NCI-H2081 (cell line): ENCODE measurements around the gene UCP3.

Experiments used
- DNase-seq, 2 experiments: peaks; one replicate each; lab custom pipeline; 2025; lab: John Stamatoyannopoulos, UW

The UCP3 gene

DNA sequence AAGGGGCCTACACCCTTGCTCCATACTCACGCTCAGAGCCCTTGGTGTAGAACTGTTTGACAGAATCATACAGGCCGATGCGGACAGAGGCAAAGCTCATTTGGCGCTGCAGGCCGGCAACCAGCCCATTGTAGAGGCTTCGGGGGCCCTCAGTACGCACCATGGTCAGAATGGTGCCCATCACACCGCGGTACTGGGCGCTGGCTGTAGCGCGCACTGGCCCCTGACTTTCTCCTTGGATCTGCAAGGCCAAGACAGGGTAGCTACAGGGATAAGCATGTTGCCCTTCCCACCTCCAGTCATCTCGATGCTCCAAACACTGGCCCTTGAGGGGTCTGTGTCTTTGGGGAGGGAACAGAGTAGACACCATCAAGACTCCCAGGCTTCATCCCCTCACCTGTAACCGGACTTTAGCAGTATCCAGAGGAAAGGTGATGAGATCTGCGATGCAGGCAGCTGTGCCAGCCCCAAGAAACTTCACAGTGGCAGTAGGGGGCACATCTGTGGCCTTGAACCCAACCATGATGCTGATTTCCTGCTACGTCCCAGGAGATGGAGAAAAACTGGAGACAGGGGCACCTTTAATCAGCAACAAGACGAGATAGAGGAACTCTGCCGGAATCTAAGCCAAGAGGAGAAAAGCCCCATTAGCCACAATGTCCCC is 30.9 kb downstream of the UCP3 start:
- no peak for DNase-seq

DNA sequence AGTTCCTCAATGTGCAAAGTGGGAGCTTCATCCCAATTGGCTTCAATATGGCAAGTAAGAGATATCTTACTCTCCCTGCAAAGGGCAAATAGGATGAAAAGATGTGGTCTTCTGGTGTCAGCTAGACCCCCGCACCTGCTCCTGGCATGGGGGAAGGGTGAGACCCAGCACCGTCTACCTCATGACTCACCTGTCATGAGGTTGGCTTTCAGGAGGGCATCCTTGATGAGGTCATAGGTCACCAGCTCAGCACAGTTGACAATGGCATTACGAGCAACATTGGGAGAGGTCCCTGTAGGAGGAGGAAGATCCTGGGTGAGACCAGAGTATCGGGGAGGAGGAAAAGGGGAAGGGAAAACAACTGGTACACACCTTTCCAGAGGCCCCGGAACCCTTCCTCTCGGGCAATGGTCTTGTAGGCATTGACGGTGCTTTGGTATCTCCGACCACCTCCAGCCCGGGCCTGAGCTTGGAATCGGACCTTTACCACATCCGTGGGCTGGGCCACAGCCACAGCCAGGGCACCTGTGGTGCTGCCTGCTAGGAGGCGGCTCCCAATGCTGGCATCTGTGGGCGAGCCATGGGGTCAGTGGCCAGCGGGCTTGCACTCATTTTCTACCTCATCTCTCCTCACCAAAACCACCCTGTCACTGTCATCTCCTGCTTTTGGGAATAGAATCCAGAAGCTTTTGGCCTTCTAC is 32.3 kb downstream of the UCP3 start:
- DNase-seq = no peak

DNA sequence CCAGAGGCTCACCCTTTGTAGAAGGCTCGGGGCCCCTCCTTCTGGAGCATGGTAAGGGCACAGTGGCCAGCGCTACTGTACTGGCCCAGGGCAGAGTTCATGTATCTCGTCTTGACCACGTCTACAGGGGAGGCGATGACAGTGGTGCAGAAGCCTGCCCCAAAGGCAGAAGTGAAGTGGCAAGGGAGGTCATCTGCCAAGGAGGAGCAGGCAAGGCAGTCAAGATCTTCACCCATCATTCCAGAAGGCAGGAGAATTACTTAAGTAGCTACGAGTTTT is 33.5 kb downstream of the UCP3 start:
- no peak for DNase-seq

DNA sequence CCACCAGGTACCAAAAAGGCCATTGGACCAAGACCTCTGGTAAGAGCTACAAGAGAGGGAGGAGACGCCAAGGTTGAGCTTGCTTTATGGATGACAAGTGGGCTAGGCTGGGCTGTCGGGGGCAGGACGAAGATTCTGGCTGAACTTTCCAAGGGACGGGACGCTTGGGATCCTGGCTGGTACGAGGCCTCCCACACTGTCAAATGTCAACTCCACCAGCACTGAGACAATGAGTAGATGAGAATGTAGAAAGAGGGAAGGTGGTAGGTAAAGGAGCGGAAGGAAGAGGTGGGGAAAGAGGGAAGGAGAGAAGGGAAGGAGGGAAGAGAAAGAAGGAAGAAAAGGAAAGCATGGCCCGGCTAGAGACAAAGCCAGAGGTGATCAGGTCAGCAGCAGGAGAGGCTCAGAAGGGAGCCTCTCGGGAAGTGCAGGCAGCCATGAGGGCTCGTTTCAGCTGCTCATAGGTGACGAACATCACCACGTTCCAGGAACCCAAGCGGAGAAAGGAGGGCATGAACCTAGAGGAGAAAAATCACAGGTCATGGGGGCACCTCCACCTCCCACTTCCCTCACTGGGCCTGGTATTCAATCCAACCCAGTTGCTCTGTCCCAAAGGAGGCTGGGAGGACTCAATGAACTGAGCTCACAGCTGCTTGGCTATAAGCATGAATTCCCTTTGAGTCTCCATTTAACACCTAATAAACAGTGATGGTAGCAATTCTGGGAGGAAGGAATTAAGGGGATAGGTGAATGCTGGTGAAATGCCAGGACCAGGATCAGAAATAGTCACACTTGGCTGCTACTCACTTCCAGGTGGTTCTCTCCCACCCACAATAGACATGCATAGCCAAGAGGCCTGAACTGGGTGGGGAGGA is 34.0 kb downstream of the UCP3 start:
- DNase-seq = no peak

DNA sequence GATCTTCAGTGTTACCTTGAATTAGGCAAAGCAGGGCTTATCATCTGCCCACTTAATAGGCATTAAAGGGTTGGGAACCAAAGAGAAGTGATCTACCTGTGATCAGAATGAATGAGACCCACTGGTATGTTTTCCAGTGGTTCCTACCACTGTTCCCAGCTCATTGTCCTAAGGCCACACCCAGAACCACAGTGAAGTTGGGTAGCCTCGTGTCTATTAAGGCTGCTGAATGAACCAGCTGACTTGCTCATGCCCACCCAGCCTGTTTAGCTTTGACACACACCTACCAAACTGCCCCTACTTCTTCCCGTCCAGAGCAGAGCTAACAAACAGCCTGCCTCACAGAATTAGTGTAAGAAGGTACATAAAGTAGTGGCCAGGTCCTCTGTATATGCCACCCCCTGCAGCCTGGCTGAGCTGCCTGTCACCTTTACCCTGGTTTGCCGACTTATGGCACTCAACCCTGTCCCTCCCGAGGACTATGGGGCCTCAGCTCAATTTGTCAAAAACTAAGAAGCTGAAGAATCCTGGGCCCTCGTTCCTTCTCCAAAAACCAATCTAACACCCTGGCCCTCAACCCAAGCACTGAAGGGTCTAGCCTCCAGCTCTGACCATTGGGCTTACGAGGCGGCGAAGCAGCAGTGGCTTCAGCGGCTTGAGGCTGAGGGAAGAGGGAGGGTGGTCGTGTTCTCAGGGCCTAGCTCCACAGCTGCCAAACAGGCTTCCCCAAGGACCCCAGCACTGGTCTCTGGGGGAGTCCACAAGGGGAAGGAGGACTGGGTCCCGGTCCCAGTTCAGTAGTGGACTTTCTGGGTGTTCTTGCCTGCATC is 36.0 kb downstream of the UCP3 start:
- no peak for DNase-seq

DNA sequence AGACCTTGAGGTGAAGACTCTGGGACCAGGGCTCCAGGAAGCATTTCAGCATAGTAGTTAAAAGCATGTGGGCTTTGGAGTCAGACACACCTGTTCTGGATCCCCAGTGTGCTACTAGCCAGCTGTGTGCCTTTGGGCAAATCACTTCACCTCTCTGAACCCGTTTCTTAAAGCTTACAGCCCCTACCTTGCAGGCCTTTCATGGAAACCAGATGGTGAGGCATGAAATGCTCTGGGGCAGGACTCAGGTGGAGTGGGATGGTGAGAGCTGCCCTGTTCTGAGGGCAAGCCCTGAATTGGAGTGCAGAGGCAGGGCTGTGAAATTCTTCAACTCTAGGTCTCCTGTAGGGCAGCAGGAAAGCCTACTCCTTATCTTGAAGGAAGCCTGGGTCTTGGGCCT is 36.7 kb downstream of the UCP3 start:
- no peak for DNase-seq

DNA sequence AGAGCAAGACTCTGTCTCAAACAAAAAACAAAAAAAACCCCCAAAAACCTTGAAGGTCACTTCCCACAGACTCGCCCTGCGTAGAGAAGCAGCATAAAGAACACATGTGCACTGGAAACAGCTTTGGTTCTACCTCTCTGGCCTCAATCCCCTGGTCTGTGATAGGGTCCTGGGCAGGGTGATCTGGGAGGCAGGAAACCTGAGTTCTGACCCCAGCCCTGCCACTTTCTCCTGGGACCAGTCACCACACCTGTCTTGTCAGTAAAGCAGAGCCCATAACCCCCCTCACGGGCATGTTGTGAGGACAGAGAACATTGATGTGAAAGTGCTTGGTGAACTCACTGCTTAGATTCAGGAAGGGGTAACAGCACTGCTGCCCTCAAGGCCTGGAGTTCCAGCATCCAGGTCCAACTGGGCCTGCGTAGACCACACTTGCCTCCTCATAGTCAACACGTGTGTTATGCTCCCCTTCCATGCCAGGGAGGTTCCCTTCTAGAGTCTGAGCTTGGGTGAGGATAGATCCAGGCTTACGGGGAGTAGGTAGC is 37.6 kb downstream of the UCP3 start:
- DNase-seq = no peak

DNA sequence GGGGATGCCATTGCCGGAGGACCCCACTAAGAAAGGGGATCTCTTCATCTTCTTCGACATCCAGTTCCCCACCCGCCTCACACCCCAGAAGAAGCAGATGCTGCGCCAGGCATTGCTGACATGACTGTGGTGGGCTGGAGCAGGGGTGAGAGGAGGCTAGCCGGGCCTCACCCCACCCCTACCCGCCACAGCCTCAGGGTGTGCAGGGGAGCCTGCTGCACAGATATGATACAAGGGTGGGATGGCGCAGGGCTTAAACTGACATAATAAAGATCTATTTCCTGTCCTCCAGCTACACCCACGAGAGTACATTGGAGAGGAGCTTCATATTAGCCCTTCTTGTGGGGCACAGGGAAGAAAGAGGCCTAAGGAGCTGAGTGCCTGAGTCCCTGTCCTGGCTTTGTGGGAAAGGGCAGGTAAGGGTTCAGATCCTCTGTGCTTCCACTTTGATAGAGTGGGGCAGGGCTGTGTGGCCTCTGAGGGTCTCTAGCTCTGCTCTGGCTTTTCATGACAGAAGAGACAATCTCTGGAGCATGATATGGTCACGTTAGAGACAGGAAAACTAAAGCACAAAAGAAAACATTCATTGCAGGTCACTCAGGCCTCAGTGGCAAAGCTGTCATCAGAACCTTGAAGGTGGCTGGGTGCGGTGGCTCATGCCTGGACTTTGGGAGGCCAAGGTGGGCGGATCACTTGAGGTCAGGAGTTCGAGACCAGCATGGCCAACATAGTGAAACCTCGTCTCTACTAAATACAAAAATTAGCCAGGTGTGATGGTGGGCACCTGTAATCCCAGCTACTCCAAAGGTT is 38.7 kb downstream of the UCP3 start:
- DNase-seq = no peak

DNA sequence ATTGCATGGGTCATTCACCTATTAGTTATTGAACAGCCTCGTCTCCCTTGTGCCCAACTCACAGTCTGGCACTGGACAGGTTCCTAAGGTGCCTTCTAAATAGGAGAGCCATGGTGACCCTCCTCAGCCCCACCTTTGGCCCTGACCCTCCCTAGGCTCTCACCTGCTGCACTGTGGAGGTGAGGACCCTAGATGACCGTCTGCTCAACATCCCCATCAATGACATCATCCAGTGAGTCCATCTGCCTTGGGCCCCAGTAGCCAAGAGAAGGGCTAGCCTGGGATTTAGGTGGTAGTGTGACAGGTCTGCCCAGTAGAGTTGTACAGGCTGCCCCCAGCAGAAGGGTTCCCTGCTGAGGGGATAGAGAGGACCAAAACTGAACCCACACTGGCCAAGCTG is 39.8 kb downstream of the UCP3 start:
- no peak for DNase-seq

DNA sequence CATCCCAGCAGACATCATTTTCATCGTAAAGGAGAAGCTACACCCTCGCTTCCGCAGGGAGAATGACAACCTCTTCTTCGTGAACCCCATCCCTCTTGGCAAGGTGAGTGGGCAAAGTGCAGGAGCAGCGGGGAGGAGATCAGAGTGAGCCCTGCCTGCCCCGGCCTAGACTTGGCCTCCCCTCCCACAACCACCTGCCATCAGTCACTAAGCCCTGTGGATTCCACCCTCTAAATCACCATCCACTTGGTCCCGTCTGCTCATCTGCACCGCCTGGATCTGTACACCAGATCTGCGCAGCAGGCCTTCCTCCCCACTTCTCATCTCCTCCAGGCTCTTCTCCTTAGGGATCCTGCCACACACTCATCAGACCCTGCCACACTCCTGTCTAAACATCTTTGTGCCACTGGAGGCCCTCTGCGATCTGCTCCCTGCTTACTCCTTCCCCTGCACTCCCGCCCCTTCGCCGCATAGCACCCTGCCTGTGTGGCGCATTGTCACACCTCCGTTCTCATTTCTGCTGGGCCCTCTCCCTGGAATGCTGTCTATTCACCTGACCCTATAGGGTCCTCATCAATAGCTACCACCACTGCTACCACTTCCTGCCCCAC is 40.4 kb downstream of the UCP3 start:
- DNase-seq = no peak

DNA sequence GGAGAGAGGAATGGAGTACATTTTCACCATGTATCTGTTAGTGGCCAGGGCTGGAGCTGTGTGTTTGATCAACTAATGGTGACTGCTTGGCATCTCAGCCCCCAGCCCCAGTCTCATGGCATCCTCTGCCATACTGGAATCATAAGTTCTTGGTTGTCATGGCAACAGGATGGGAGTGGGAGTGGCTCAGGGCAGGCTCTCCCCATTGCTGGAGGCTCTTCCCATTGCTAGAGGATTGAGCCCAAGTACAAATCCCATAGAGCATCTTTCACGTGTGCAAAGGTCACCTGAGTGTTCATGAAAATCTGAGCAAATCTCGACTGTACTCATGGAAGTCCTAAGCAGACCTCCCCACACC is 43.1 kb downstream of the UCP3 start:
- DNase-seq = no peak

DNA sequence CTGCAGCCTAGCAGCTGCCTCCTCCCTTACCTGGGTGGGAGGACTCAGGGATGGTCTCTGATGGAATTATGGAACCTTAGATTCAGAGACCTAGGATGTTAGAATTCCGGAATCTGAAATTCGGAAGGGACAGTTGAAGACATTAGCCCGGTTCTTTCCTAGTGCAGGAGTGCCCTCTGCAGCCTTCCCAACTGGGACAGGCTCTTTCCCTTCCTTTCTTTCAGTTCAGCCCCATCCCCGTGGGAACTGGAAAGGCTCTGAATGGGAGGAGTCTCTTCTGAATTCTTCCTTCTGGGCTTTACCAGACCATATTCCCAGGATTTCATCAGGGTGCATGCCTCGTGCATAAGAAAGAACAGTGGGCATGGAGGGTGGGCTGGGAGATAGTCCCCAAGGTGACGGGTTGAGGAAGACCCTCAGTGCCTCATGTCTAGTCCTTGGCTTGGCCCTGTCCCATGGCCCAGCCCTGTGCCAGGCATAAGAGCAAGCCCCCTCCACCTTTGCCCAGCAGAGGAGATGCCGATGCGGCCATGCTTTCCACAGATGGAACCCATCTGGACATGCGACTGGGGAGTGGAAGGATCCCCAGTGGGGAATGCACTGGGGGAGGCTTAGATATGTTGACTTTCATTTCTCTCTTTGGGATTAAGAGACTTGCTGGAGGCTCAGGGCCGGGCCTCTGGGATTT is 43.7 kb downstream of the UCP3 start:
- no peak for DNase-seq

DNA sequence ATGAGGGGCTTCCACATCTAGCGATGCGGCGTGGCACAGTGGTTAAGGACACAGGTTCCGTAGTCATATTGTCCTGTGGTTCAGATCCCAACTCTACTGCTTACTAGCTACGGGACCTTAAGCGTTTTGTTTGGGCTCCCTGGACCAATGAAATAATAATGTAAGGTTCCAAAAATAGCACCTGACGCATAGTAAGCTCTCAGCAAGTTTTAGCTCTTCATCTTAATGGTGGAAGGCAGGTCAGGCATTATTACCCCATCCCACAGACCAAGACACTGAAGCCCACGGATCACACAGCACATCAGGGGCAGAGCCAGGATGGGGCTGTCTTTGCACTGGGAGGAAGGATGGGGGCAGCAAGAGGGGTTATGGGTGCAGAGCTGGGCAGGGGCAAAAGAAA is 45.0 kb downstream of the UCP3 start:
- no peak for DNase-seq

DNA sequence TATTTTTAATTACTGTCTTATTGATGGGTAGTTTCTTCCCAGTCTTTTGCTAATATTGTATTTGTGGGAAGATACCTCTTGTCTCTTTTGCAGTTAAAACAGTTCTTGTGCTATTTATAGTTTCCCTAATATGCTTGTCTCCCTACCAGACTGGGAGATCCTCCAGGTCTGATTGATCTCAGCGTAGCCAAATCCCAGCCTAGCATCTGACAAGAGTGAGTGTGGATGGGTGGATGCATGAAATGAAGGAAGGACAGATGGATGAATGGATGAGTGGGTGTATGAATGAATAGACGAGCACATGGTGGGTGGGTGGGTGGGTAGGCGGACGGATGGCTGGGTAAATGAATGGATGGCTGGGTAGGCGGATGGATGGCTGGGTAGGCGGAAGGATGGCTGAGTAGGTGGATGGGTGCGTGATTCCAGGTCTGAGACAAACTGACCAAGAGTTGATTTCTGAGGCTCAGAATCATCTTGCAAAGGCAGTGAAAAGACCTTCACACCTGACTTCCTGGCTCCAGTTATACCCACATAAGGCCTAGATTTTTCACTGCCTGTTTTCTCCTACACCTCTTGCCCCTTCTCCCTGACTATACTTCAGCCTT is 46.7 kb downstream of the UCP3 start:
- DNase-seq = no peak

DNA sequence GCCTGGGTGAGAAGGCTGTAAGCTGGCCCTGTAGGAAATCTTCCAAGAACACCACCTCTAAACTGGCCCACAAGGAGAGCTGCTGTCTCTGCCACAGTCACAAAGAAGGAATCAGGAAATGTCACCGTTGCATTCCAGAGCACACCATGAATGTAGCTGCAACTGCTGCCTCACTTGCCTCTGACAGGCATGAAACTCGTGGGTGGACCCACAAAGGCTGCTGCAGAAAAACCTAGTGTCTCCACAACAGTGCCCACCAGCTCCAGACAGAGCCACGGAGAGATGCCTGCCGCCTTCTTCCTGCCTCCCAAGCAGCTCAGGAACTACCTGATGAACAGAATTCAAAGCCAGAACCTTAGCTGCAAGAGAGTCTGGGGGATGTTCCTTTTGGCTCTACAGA is 47.6 kb downstream of the UCP3 start:
- no peak for DNase-seq

DNA sequence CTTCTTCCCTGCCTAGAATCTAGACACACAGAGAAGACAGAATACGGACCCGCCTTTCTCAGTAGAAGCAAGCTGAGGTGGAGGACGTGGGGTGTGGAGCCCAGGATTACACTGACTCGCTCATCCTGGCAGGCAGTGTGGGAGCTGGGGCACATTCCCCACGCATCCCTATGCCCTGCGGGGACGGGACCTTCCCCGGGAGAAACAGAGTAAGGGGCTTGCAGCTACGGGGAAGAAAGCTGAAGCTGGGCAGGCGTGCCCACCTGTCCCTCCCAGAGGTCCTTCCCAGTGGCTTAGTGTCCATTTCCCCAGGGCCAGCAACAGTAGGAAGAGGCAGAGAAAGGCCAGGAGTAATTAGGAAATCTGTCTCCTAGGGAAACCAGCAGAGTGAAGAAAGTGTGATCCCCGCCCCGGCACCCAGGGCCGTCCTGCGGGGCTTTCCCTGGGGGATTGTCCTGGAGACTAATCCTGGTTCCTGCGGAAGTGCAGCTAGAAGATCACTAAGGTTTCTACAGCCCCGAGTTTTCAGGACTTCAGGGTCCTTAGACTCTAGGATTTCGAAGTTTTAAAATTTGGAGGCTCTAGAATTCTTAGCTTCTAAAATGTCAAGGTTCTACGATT is 50.3 kb downstream of the UCP3 start:
- DNase-seq = no peak

DNA sequence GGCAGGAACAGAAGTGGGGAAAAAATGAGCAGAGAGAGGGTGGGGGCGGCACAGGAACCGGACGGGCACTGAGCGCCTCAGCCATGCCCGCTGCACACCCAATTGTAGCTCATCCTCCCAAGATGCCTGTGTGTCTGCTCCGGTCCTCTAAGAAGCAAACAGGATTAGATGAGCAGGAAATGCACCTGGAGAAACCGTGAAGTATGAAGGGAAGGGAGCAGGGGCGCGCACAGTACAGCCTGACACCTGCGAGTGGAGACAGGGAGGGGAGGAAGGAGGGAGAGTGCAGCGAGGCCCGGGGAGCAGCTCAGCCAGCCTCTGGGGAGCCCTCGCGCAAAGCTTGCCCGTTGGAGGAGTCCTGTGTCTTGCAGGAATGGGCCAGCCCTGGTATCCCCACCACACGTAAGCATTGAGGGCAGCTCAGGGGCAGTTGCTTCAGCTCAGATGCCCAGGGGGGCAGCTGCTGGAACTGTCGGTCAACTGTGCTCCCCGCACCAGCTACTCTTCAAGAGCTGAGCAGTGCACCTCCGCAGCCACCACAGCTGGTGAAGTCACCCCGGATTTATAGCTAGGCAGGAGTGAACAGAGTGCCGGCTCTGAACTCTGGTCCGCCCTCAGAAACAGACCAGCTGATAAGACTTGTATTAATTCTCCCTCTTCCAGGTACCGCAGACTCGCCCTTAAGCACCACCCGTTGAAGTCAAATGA is 51.1 kb downstream of the UCP3 start:
- no peak for DNase-seq

DNA sequence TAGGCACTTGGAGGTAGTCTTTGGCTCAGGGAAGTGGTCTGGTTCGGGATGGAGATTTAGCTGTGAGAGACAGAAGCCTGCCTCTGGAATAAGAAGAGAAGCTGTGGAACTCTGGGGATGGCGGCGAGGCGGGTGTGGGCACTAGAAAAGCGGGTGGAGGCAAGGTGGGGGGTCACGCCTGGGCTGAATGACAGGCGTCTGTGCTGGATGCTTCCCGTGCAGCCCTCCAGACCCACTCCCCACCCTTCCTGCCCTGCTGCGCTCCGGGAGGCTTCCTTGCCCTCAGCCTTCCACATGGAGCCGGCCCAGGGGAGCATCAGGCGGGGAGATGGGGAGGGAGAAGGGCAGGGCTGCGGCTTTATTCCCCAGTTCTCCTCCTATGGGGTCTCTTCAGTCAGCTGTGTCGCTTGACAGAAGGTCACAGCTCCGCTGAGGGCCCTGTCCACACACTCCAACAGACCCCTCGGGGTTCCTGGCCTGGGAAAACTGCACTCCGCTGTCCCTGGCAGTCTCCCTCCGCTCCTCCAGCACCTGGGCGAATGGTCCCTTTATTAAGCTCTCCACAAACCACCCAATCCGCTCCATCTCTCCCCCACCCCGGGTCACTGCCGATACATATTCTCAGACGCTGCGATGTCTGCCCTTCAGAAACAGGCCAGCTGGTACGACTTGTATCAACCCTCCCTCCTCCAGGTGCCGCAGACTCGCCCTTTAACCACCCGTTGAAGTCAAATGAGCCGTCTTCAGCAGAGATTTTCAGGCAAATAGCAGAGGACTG is 51.8 kb downstream of the UCP3 start:
- DNase-seq = no peak
